ENCODE data around the gene KLHL11. TPM values are rescaled to one million over a fixed set of nuclear protein-coding genes. Genes with fewer than 3 reads are reported as not detected.
A peak's percentile ranks its signal among the peaks of the same experiment; 100 is the strongest.

The KLHL11 gene, protein sequence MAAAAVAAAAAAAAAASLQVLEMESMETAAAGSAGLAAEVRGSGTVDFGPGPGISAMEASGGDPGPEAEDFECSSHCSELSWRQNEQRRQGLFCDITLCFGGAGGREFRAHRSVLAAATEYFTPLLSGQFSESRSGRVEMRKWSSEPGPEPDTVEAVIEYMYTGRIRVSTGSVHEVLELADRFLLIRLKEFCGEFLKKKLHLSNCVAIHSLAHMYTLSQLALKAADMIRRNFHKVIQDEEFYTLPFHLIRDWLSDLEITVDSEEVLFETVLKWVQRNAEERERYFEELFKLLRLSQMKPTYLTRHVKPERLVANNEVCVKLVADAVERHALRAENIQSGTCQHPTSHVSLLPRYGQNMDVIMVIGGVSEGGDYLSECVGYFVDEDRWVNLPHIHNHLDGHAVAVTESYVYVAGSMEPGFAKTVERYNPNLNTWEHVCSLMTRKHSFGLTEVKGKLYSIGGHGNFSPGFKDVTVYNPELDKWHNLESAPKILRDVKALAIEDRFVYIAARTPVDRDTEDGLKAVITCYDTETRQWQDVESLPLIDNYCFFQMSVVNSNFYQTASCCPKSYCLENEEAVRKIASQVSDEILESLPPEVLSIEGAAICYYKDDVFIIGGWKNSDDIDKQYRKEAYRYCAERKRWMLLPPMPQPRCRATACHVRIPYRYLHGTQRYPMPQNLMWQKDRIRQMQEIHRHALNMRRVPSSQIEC
- total RNA-seq (2021; fragmentation: NEBNext Ultra II Directional; extraction: Animal tissue kit (Norgen Biotek cat#: 25700)) (12.8 and 13.7 TPM in 2 replicates), polyA plus RNA-seq (2011; rRNA removed) (3.4 and 4.2 TPM in 2 replicates), polyA minus RNA-seq (2011; rRNA and poly(A)+ RNA removed) (32.4 and 39.9 TPM in 2 replicates)
- polyA plus RNA-seq (2011; cell fraction: cytosol; rRNA removed) = 5.6 TPM
- 3.2 TPM for polyA plus RNA-seq (2011; cell fraction: nucleus; rRNA removed)
- polyA plus RNA-seq (2012, experiment 1 of 2) = 2.6 to 3.0 TPM (median 2.9 TPM) in 4 replicates
- polyA plus RNA-seq (2012, experiment 2 of 2) = 0.22 TPM
- polyA plus RNA-seq (2013, experiment 1 of 2) = 4.0 TPM
- 3.7 TPM for polyA plus RNA-seq (2013, experiment 2 of 2)
- polyA minus RNA-seq (2011; cell fraction: cytosol; rRNA and poly(A)+ RNA removed) = 16.1 TPM
- polyA minus RNA-seq (2011; cell fraction: nucleus; rRNA and poly(A)+ RNA removed) = 13.4 TPM
- long read RNA-seq, experiment 1 = 0 reads
- long read RNA-seq, experiment 2 = 0 reads

DNA sequence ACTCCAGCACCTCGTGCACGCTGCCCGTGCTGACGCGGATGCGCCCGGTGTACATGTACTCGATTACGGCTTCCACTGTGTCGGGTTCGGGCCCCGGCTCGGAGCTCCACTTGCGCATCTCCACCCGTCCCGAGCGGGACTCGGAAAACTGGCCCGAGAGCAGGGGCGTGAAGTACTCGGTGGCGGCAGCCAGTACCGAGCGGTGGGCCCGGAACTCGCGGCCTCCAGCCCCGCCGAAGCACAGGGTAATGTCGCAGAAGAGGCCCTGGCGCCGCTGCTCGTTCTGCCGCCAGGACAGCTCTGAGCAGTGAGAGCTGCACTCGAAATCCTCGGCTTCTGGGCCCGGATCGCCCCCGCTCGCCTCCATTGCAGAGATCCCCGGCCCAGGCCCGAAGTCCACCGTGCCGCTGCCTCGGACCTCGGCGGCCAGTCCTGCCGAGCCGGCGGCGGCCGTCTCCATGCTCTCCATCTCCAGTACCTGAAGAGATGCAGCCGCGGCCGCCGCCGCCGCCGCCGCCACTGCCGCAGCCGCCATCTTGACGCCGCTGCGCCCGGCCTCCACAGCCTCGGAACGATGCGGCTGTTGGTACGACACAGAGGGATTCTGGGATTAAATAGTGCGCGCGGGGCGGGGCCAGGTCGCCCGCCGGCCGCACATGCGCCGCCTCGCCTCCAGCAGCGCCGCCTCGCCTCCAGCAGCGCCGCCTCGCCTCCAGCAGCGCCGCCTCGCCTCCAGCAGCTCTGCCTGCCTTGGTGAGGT, at the start of gene KLHL11:
Gene KLHL11, minus strand, starts transcription at position 588 of the 760 bp plus-strand sequence. Its CDS starts 53 bp downstream, at position 535.
- Histone ChIP-seq H3K36me3 (ENCODE audit: control insufficient read depth in 2 of 4, insufficient read depth in 4 of 4, low read length in 3 of 4) (peaks cover 11 to 32% (median 28%) of the 10 kb centered on the region in 4 experiments), H4K91ac (replicated peaks; ENCODE audit: insufficient read length, low read length) (peak within 1 kb of the TSS; percentile 70), H3K4ac (replicated peaks; ENCODE audit: insufficient read length, low read depth, low read length) (peak within 1 kb of the TSS; percentile 73), H2BK12ac (ENCODE audit: low read depth, low read length) (no peak within 1 kb of the TSS), H3K14ac (ENCODE audit: insufficient read length) (peak within 1 kb of the TSS; percentile 89), H2BK5ac (ENCODE audit: low read depth, low read length) (peak within 1 kb of the TSS; percentile 87), H2AFZ (ENCODE audit: low read length) (peak within 1 kb of the TSS; percentile 45; the same call in 1 of the 2 replicates), H3K9me3 (ENCODE audit: insufficient read depth in 2 of 2, low read depth in 1 of 2, low read length in 1 of 2) (no peaks in the 10 kb centered on the region), H3K4me2 (ENCODE audit: insufficient read depth in 1 of 2, low read depth in 2 of 2, low read length in 2 of 2) (peak within 1 kb of the TSS; percentile 80 to 93), H2AK5ac (ENCODE audit: low read depth, low read length) (no peak within 1 kb of the TSS), H3K23me2 (ENCODE audit: low read depth, low read length) (peaks cover 9% of the 10 kb centered on the region), H3K4me3 (ENCODE audit: extremely low read depth in 1 of 4, insufficient read depth in 2 of 4, low read depth in 3 of 4, low read length in 4 of 4) (peak within 1 kb of the TSS; percentile 86 to 94 (median 92)), H3K23ac (ENCODE audit: insufficient read length) (no peak within 1 kb of the TSS), H3K9ac (replicated peaks in 1 of 4; ENCODE audit: extremely low read depth in 1 of 4, low read depth in 3 of 4, low read length in 3 of 4) (peak within 1 kb of the TSS; percentile 70 to 95 (median 87)), H3K79me1 (ENCODE audit: low read depth, low read length) (peaks cover 3% of the 10 kb centered on the region), H4K5ac (ENCODE audit: insufficient read length, low read depth, low read length) (peak within 1 kb of the TSS; percentile 77), H3K18ac (ENCODE audit: extremely low read depth, low read length) (peak within 1 kb of the TSS; percentile 90), H3K79me2 (ENCODE audit: control insufficient read depth in 1 of 2, insufficient read depth in 2 of 2, low read length in 2 of 2) (peaks cover 10 to 44% of the 10 kb centered on the region in 2 experiments), H2BK20ac (ENCODE audit: low read length) (no peak within 1 kb of the TSS), H3K4me1 (replicated peaks in 1 of 4; ENCODE audit: control insufficient read depth in 3 of 4, insufficient read depth in 4 of 4, low read length in 3 of 4) (peaks cover 9 to 25% (median 13%) of the 10 kb centered on the region in 4 experiments), H3K56ac (replicated peaks; ENCODE audit: insufficient read length, low read depth, low read length) (peak within 1 kb of the TSS; percentile 81), H3K27me3 (replicated peaks in 1 of 4; ENCODE audit: control insufficient read depth in 3 of 4, extremely low read depth in 1 of 4, insufficient read depth in 3 of 4, low read length in 3 of 4) (no peaks in the 10 kb centered on the region), H4K20me1 (replicated peaks in 1 of 2; ENCODE audit: control insufficient read depth in 1 of 2, insufficient read depth in 2 of 2, low read length in 2 of 2) (peaks cover 2 to 23% of the 10 kb centered on the region in 2 experiments), H4K8ac (ENCODE audit: extremely low read depth, insufficient read depth, low read length) (peak within 1 kb of the TSS; percentile 98), H3K27ac (ENCODE audit: low read depth, low read length) (peak within 1 kb of the TSS; percentile 42), H2BK15ac (ENCODE audit: low read length) (no peak within 1 kb of the TSS), H2BK120ac (replicated peaks; ENCODE audit: low read depth, low read length) (no peak within 1 kb of the TSS)
- DNase-seq (ENCODE audit: low read depth in 1 of 2, low spot score in 2 of 2) (peak; percentile 58 to 90), FAIRE-seq (no peak)
- CTCF ChIA-PET (ENCODE audit: partially characterized antibody) = interaction anchor here (0.8 to 2.2 kb wide), 9 partner anchors 23 to 166 kb away, joined by 3 to 7 read pairs (median 4); partner anchors contain the start of genes HAP1 and P3H4
- WGBS, 2 experiments (ENCODE audit: extremely low coverage in 1 of 2, insufficient coverage in 1 of 2, insufficient read length in 1 of 2, insufficient replicate concordance in 2 of 2, low coverage in 1 of 2, low lambda C conversion rate in 2 of 2, missing lambda C conversion rate in 1 of 2) = 2% methylated on average over 85 of the region's 90 CpGs; no CpG with 5 or more reads in 1 of the 2 experiments
- POLR2A ChIA-PET (ENCODE audit: partially characterized antibody) = interaction anchor here (0.6 to 4.1 kb wide), 39 partner anchors 10 to 176 kb away, joined by 3 to 26 read pairs (median 5); partner anchors contain the start of genes ACLY, EIF1, FKBP10 and HAP1
- TF ChIP-seq RFX5 (IDR thresholded peaks at IDR 0.05; ENCODE audit: borderline replicate concordance, low read depth, low read length) = no peak
- peak; percentile 87 for TF ChIP-seq TAF7 (optimal IDR thresholded peaks at IDR 0.05; ENCODE audit: borderline replicate concordance, low read depth, low read length)
- TF ChIP-seq KDM4A (IDR thresholded peaks at IDR 0.05; ENCODE audit: low read depth, low read length, severe bottlenecking) = peak; percentile 83
- TF ChIP-seq SP2 (IDR thresholded peaks at IDR 0.05; ENCODE audit: low read length) = no peak
- peak; percentile 42 to 87 for TF ChIP-seq POLR2A (IDR thresholded peaks at IDR 0.05; ENCODE audit: control extremely low read depth in 1 of 2, low read depth in 2 of 2, low read length in 2 of 2)
- peak; percentile 94 for TF ChIP-seq TAF1 (IDR thresholded peaks at IDR 0.05; ENCODE audit: low read depth, low read length)
- peak; percentile 88 for TF ChIP-seq TBP (IDR thresholded peaks at IDR 0.05; ENCODE audit: low read depth, low read length)

Data from H1 (cell line).